Measurements from ENCODE around the gene PRPF38A.

PRPF38A gene

DNA sequence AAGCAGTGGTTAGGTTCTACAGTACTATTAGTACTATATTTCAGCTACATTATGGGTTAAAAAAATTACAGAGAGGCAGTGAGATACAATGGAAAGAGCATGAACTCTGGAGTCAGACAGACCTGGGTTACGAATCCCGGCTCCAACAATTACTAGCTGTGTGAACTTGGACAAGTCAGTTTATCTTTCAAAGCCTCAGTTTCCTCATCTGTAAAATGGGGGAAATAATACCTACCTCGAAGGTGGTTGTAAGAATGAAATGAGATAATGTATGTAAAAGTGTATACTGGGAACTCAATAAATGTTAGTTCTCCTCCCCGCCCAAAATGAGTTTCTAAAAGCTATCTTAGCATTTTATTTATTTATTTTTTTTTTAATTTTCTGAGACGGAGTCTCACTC, 59.5 kb downstream of the PRPF38A start:
- no peak for DNase-seq

DNA sequence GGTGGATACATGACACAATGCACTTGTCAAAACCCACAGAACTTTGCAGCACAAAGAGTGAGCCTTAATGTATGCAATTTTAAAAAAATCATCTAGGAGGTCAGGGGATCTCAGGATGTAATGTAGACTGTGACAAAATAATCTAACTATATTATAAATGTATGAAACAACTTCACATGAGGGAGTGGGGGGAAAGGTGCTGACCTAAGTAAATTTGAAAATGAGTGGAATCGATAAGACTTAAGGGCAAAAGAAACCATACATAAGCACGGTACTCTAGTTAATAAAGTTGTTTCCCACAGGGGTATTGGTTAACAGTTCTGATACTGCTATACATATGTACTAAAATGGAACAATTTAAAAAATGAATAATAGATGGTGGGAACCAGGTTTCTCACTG, 64.7 kb downstream of the PRPF38A start:
- DNase-seq, result no peak

Data from fibroblast of skin of scalp (primary cell).